GM15510 (cell line): Measurements from ENCODE around the gene ZNF23.

ENCODE experiments used
- POLR2A ChIP-seq: IDR thresholded peaks from 3 replicates; pipeline ENCODE4 v1.6.1; 2011; ENCODE audit warnings: borderline replicate concordance; ENCODE audit not compliant: insufficient read length; ENCODE audit errors: extremely low read depth

Gene ZNF23

GRCh38 chr16:71399801-71400563 lies 62.1 kb downstream of the ZNF23 start:
- TF ChIP-seq POLR2A = no peak
